ENCODE results near the gene PPP2R3A. TPM values are rescaled to one million over a fixed set of nuclear protein-coding genes. Genes with fewer than 3 reads are reported as not detected.

The PPP2R3A gene
- total and polyA plus RNA-seq, 2 of the 13 experiments (the other 11 are each of a cell fraction or from before 2014, with no cell fraction given) = 0.07 to 0.12 TPM

DNA sequence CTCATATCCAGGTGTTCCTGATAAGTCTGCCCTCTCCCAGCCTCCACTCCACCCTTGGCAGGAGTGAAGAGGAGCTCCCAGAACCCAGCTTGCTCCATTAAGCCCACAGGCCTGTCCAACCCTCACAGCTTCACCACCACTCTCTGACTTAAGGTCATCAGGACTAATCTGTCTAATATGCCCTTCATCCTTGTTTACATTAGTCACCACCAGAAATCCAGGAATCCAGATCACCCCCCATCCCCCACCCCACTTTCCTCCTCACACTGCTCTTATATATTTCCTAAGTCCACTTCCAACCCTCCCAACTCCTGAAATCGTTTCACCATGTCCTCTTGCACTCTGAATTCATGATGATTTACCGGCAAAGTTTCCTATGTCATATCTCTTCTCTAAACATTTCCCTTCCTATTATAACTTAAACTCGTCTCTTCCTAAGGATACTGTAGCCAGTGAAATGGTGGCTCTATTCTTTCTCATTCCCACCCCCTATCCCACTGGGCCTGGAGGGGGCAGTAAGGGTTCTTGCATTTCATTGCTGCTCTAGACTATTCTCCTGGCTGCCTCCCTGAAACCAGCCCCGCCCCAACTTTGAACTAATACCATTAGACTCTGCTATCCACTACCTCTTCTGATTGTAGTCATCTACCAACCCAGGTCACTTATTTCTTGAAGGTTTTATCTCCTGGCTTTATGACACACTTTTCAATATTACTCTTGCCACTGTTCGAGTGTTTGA lies 43.4 kb downstream of the PPP2R3A start:
- Histone ChIP-seq H3K36me3 (replicated peaks in 1 of 2; ENCODE audit: control insufficient read depth in 1 of 2, insufficient read depth in 2 of 2, low read length in 2 of 2) (no peaks in the 10 kb centered on the region), H3K27me3 (ENCODE audit: control insufficient read depth in 1 of 2, insufficient read depth in 2 of 2, low read length in 2 of 2) (no peaks in the 10 kb centered on the region), H3K4me2 (ENCODE audit: low read depth, low read length) (no peak overlapping the region), H3K9ac (ENCODE audit: insufficient read depth, low read depth, low read length) (no peak overlapping the region), H4K20me1 (ENCODE audit: insufficient read depth, low read length) (no peaks in the 10 kb centered on the region), H3K4me3 (replicated peaks in 1 of 3; ENCODE audit: insufficient read depth in 1 of 3, low read depth in 2 of 3, low read length in 3 of 3) (no peak overlapping the region), H3K4me1 (ENCODE audit: insufficient read depth, low read length) (no peaks in the 10 kb centered on the region), H2AFZ (ENCODE audit: low read length) (no peak overlapping the region), H3K9me3 (ENCODE audit: low read length) (no peaks in the 10 kb centered on the region), H3K27ac (ENCODE audit: extremely low read length, insufficient read depth, low read length) (no peak overlapping the region), H3K79me2 (ENCODE audit: insufficient read depth, low read length) (no peaks in the 10 kb centered on the region)
- POLR2A ChIA-PET = no interaction called here
- no peak for DNase-seq (ENCODE audit: low spot score)
- FAIRE-seq = no peak
- CTCF ChIA-PET (ENCODE audit: low intra/inter-chr PET ratio, low total read pairs) = no interaction called here
- no peak for TF ChIP-seq ATAD3A (CRISPR knock-in tag; IDR thresholded peaks at IDR 0.05)
- TF ChIP-seq ZC3H13 (CRISPR knock-in tag; IDR thresholded peaks at IDR 0.05) = no peak
- in situ Hi-C loops (cut with HindIII; ENCODE audit: extremely low pct_ligation_motif_present, low pct_unique_long_range_greater_than_20kb) (no loop called here), intact Hi-C loops (cut with micrococcal nuclease; ENCODE audit: unreplicated experiment) (no loop called here)
- no TSS peak for BruUV-seq (replicated peaks)
- WGBS (ENCODE audit: low lambda C conversion rate) = 41% methylated on average over 5 of the region's 5 CpGs
- no peak for ATAC-seq

DNA sequence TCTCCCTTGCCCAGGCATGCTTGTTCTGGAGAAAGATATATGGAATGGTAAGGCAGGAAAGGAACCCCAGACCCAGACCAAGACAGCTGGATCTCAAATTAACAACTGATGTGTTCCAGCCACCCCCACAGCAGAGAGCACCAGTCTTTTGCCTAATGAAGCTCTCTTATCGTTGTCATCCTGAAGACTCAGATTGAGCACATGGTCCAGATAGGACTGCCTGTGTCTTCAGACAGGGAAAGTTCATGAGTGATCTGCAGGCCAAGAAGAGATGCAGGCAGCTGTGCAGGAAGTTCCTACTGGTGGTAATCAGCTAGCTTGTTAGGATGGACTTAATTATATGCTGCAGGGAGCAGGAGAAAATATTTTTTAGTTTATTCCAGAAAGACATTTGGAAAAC lies 53.3 kb downstream of the PPP2R3A start:
- intact Hi-C loops (cut with micrococcal nuclease; ENCODE audit: unreplicated experiment) (no loop called here), in situ Hi-C loops (cut with HindIII; ENCODE audit: extremely low pct_ligation_motif_present, low pct_unique_long_range_greater_than_20kb) (no loop called here)
- no peak overlapping the region for H2AFZ ChIP-seq (ENCODE audit: low read length)
- H3K4me1 ChIP-seq (ENCODE audit: insufficient read depth, low read length) = no peaks in the 10 kb centered on the region
- BruUV-seq (replicated peaks) = no TSS peak
- ATAC-seq (no peak), DNase-seq (ENCODE audit: low spot score) (no peak), FAIRE-seq (no peak)
- no peaks in the 10 kb centered on the region for H3K36me3 ChIP-seq (replicated peaks in 1 of 2; ENCODE audit: control insufficient read depth in 1 of 2, insufficient read depth in 2 of 2, low read length in 2 of 2)
- no peaks in the 10 kb centered on the region for H3K79me2 ChIP-seq (ENCODE audit: insufficient read depth, low read length)
- WGBS (ENCODE audit: low lambda C conversion rate) = 0% methylated on average over 1 of the region's 1 CpG
- POLR2A ChIA-PET = no interaction called here
- no peak overlapping the region for H3K4me3 ChIP-seq (replicated peaks in 1 of 3; ENCODE audit: insufficient read depth in 1 of 3, low read depth in 2 of 3, low read length in 3 of 3)
- no peak overlapping the region for H3K4me2 ChIP-seq (ENCODE audit: low read depth, low read length)
- no peaks in the 10 kb centered on the region; a peak in 1 of 5 replicates for H3K27me3 ChIP-seq (ENCODE audit: control insufficient read depth in 1 of 2, insufficient read depth in 2 of 2, low read length in 2 of 2)
- CTCF ChIA-PET (ENCODE audit: low intra/inter-chr PET ratio, low total read pairs) = no interaction called here
- H3K27ac ChIP-seq (ENCODE audit: extremely low read length, insufficient read depth, low read length) = no peak overlapping the region
- no peaks in the 10 kb centered on the region for H3K9me3 ChIP-seq (ENCODE audit: low read length)
- no peak overlapping the region for H3K9ac ChIP-seq (ENCODE audit: insufficient read depth, low read depth, low read length)
- H4K20me1 ChIP-seq (ENCODE audit: insufficient read depth, low read length) = no peaks in the 10 kb centered on the region
- TF ChIP-seq SP5 (CRISPR knock-in tag; IDR thresholded peaks at IDR 0.05; ENCODE audit: borderline replicate concordance, low read depth) = no peak
- no peak for TF ChIP-seq ZNF354B (CRISPR knock-in tag; IDR thresholded peaks at IDR 0.05)
- no peak for TF ChIP-seq HHEX (CRISPR knock-in tag; IDR thresholded peaks at IDR 0.05)
- no peak for TF ChIP-seq ZNF839 (CRISPR knock-in tag; IDR thresholded peaks at IDR 0.05; ENCODE audit: borderline replicate concordance)
- TF ChIP-seq ZNF33B (CRISPR knock-in tag; IDR thresholded peaks at IDR 0.05) = no peak
- TF ChIP-seq, protein P1, sequence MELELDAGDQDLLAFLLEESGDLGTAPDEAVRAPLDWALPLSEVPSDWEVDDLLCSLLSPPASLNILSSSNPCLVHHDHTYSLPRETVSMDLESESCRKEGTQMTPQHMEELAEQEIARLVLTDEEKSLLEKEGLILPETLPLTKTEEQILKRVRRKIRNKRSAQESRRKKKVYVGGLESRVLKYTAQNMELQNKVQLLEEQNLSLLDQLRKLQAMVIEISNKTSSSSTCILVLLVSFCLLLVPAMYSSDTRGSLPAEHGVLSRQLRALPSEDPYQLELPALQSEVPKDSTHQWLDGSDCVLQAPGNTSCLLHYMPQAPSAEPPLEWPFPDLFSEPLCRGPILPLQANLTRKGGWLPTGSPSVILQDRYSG (CRISPR knock-in tag; IDR thresholded peaks at IDR 0.05) = no peak
- TF ChIP-seq ZBTB21 (CRISPR knock-in tag; IDR thresholded peaks at IDR 0.05) = no peak
- TF ChIP-seq PRMT3 (CRISPR knock-in tag; IDR thresholded peaks at IDR 0.05; ENCODE audit: borderline replicate concordance, low read depth) = no peak
- TF ChIP-seq ISL2 (CRISPR knock-in tag; IDR thresholded peaks at IDR 0.05) = no peak
- TF ChIP-seq, protein P2, sequence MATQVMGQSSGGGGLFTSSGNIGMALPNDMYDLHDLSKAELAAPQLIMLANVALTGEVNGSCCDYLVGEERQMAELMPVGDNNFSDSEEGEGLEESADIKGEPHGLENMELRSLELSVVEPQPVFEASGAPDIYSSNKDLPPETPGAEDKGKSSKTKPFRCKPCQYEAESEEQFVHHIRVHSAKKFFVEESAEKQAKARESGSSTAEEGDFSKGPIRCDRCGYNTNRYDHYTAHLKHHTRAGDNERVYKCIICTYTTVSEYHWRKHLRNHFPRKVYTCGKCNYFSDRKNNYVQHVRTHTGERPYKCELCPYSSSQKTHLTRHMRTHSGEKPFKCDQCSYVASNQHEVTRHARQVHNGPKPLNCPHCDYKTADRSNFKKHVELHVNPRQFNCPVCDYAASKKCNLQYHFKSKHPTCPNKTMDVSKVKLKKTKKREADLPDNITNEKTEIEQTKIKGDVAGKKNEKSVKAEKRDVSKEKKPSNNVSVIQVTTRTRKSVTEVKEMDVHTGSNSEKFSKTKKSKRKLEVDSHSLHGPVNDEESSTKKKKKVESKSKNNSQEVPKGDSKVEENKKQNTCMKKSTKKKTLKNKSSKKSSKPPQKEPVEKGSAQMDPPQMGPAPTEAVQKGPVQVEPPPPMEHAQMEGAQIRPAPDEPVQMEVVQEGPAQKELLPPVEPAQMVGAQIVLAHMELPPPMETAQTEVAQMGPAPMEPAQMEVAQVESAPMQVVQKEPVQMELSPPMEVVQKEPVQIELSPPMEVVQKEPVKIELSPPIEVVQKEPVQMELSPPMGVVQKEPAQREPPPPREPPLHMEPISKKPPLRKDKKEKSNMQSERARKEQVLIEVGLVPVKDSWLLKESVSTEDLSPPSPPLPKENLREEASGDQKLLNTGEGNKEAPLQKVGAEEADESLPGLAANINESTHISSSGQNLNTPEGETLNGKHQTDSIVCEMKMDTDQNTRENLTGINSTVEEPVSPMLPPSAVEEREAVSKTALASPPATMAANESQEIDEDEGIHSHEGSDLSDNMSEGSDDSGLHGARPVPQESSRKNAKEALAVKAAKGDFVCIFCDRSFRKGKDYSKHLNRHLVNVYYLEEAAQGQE (IDR thresholded peaks at IDR 0.05; ENCODE audit: borderline replicate concordance in 1 of 2, low read depth in 1 of 2, low read length in 2 of 2) = no peak
- TF ChIP-seq, protein P3, sequence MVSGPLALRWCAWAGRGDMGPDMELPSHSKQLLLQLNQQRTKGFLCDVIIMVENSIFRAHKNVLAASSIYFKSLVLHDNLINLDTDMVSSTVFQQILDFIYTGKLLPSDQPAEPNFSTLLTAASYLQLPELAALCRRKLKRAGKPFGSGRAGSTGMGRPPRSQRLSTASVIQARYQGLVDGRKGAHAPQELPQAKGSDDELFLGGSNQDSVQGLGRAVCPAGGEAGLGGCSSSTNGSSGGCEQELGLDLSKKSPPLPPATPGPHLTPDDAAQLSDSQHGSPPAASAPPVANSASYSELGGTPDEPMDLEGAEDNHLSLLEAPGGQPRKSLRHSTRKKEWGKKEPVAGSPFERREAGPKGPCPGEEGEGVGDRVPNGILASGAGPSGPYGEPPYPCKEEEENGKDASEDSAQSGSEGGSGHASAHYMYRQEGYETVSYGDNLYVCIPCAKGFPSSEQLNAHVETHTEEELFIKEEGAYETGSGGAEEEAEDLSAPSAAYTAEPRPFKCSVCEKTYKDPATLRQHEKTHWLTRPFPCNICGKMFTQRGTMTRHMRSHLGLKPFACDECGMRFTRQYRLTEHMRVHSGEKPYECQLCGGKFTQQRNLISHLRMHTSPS (CRISPR knock-in tag; IDR thresholded peaks at IDR 0.05; ENCODE audit: low read depth) = no peak

Data from HepG2 (cell line).